Thyroid gland (tissue), 4 donors: ENCODE measurements around the gene STYX.

Experiments used
- CTCF ChIP-seq, 6 experiments: fragments of 200-600 bp in 3 of 6; fragments of 450-650 bp in 3 of 6; sonication (generic) in 3 of 6; IDR thresholded peaks; one replicate each; pipeline ENCODE4 v1.5.1; 2016 to 2019; ENCODE audit warnings: antibody characterized with exemption in 6 of 6, mild to moderate bottlenecking in 2 of 6, inconsistent platforms in 1 of 6, moderate library complexity in 1 of 6
- POLR2A ChIP-seq, 2 donors: fragments of 450-650 bp; IDR thresholded peaks; one replicate each; pipeline ENCODE4 v1.6.1; 2017; ENCODE audit warnings: antibody characterized with exemption in 2 of 2, mild to moderate bottlenecking in 2 of 2, moderate library complexity in 1 of 2

- TF ChIP-seq POLR2A (IDR thresholded peaks at IDR 0.05) (no peak), CTCF (IDR thresholded peaks at IDR 0.05) (no peak)
Observed at GRCh38 chr14:52700701-52701172, 29.2 kb upstream of the STYX start.
